Glutamatergic neuron (in vitro differentiated cells): ENCODE measurements around the gene CACFD1. TPM values are rescaled to one million over a fixed set of nuclear protein-coding genes. Genes with fewer than 3 reads are reported as not detected.

Source experiments
- DNase-seq: peaks from one replicate; pipeline ENCODE4 v3.0.0; 2022
- H3K27ac Mint-ChIP-seq: one replicate; pipeline ENCODE4 v1.8.0; 2020; ENCODE audit warnings: mild to moderate bottlenecking, mixed read lengths, inconsistent platforms; ENCODE audit not compliant: unreplicated experiment
- H3K27me3 Mint-ChIP-seq: one replicate; pipeline ENCODE4 v1.8.0; 2020; ENCODE audit warnings: mild to moderate bottlenecking, moderate library complexity, mixed read lengths, inconsistent platforms; ENCODE audit not compliant: unreplicated experiment
- H3K36me3 Mint-ChIP-seq: one replicate; pipeline ENCODE4 v1.8.0; 2020; ENCODE audit warnings: mild to moderate bottlenecking, mixed read lengths, inconsistent platforms; ENCODE audit not compliant: unreplicated experiment
- H3K4me1 Mint-ChIP-seq: one replicate; pipeline ENCODE4 v1.8.0; 2020; ENCODE audit warnings: mild to moderate bottlenecking, low read depth, mixed read lengths, inconsistent platforms; ENCODE audit not compliant: unreplicated experiment
- H3K4me3 Mint-ChIP-seq: one replicate; pipeline ENCODE4 v1.8.0; 2020; ENCODE audit warnings: mild to moderate bottlenecking, mixed read lengths, inconsistent platforms; ENCODE audit not compliant: unreplicated experiment
- H3K9me3 Mint-ChIP-seq: one replicate; pipeline ENCODE4 v1.8.0; 2020; ENCODE audit warnings: mild to moderate bottlenecking, moderate library complexity, mixed read lengths, inconsistent platforms; ENCODE audit not compliant: unreplicated experiment
- CTCF ChIP-seq: fragments of 200-600 bp; sonication (generic); IDR thresholded peaks from one replicate; pipeline ENCODE4 v1.5.0; 2021; ENCODE audit not compliant: partially characterized antibody, unreplicated experiment
- total RNA-seq: library from RNA; stranded (reverse); fragmentation: NEBNext Ultra II Directional; extraction: Animal tissue kit (Norgen Biotek cat#: 25700); gene quantifications from one replicate; pipeline ENCODE4 v1.2.1, GENCODE V29; 2021; ENCODE audit not compliant: unreplicated experiment

CACFD1 gene
- total RNA-seq, 1 donor from 2014 or later, result 45.4 TPM

GRCh38 chr9:133453651-133454050, 6.1 kb upstream of the CACFD1 start:
- no peak overlapping the region for H3K4me3 Mint-ChIP-seq
- peaks cover 3% of the 10 kb centered on the region for H3K27me3 Mint-ChIP-seq
- H3K4me1 Mint-ChIP-seq, result peaks cover 5% of the 10 kb centered on the region
- H3K27ac Mint-ChIP-seq, result no peak overlapping the region
- TF ChIP-seq CTCF, result no peak
- no peaks in the 10 kb centered on the region for H3K36me3 Mint-ChIP-seq
- no peaks in the 10 kb centered on the region for H3K9me3 Mint-ChIP-seq
- DNase-seq, result no peak

GRCh38 chr9:133454325-133454724, 5.5 kb upstream of the CACFD1 start:
- no peak for TF ChIP-seq CTCF
- H3K27me3 Mint-ChIP-seq, result peaks cover 4% of the 10 kb centered on the region
- no peak overlapping the region for H3K4me3 Mint-ChIP-seq
- peaks cover 5% of the 10 kb centered on the region for H3K4me1 Mint-ChIP-seq
- no peaks in the 10 kb centered on the region for H3K9me3 Mint-ChIP-seq
- no peak for DNase-seq
- no peaks in the 10 kb centered on the region for H3K36me3 Mint-ChIP-seq
- no peak overlapping the region for H3K27ac Mint-ChIP-seq

GRCh38 chr9:133454943-133455673, 4.7 kb upstream of the CACFD1 start:
- Mint-ChIP-seq H3K4me1 (peaks cover 5% of the 10 kb centered on the region), H3K4me3 (no peak overlapping the region), H3K27me3 (peaks cover 4% of the 10 kb centered on the region), H3K9me3 (no peaks in the 10 kb centered on the region), H3K27ac (no peak overlapping the region), H3K36me3 (no peaks in the 10 kb centered on the region)
- DNase-seq, result no peak
- TF ChIP-seq CTCF, result no peak

- Mint-ChIP-seq H3K27me3 (peaks cover 3% of the 10 kb centered on the region), H3K27ac (no peak overlapping the region), H3K4me1 (peaks cover 6% of the 10 kb centered on the region), H3K4me3 (no peak overlapping the region), H3K36me3 (no peaks in the 10 kb centered on the region), H3K9me3 (peaks cover 2% of the 10 kb centered on the region)
- DNase-seq, result no peak
- TF ChIP-seq CTCF, result no peak
Measured at GRCh38 chr9:133455936-133456335, 3.8 kb upstream of the CACFD1 start.

GRCh38 chr9:133456409-133456808, 3.4 kb upstream of the CACFD1 start:
- peaks cover 2% of the 10 kb centered on the region for H3K9me3 Mint-ChIP-seq
- peaks cover 11% of the 10 kb centered on the region for H3K4me1 Mint-ChIP-seq
- TF ChIP-seq CTCF, result no peak
- H3K27me3 Mint-ChIP-seq, result peaks cover 3% of the 10 kb centered on the region
- no peak overlapping the region for H3K4me3 Mint-ChIP-seq
- no peak overlapping the region for H3K27ac Mint-ChIP-seq
- DNase-seq, result peak; percentile 45
- no peaks in the 10 kb centered on the region for H3K36me3 Mint-ChIP-seq
